ENCODE data around the gene TRAF3.

TRAF3 gene

GRCh38 chr14:102942069-102942468, 164.8 kb downstream of the TRAF3 start:
- H3K4me3 ChIP-seq (ENCODE audit: low read depth, low read length), result no peak overlapping the region
- TF ChIP-seq CTCF (IDR thresholded peaks at IDR 0.05; ENCODE audit: insufficient read depth, low read depth, low read length, missing control alignments), result no peak
- DNase-seq (ENCODE audit: low read depth), result no peak

- H3K4me3 ChIP-seq (ENCODE audit: low read depth, low read length), result no peak overlapping the region
- no peak for TF ChIP-seq CTCF (IDR thresholded peaks at IDR 0.05; ENCODE audit: insufficient read depth, low read depth, low read length, missing control alignments)
- DNase-seq (ENCODE audit: low read depth), result no peak
Measured at GRCh38 chr14:102943454-102943853, 166.2 kb downstream of the TRAF3 start.

GRCh38 chr14:102943979-102944378, 166.7 kb downstream of the TRAF3 start:
- DNase-seq (ENCODE audit: low read depth), result no peak
- no peak for TF ChIP-seq CTCF (IDR thresholded peaks at IDR 0.05; ENCODE audit: insufficient read depth, low read depth, low read length, missing control alignments)
- no peak overlapping the region for H3K4me3 ChIP-seq (ENCODE audit: low read depth, low read length)

- DNase-seq (ENCODE audit: low read depth), result no peak
- H3K4me3 ChIP-seq (ENCODE audit: low read depth, low read length), result no peak overlapping the region
- TF ChIP-seq CTCF (IDR thresholded peaks at IDR 0.05; ENCODE audit: insufficient read depth, low read depth, low read length, missing control alignments), result no peak
Measured at GRCh38 chr14:102944448-102945330, 167.4 kb downstream of the TRAF3 start.

GRCh38 chr14:102945346-102946130, 168.3 kb downstream of the TRAF3 start:
- no peak for TF ChIP-seq CTCF (IDR thresholded peaks at IDR 0.05; ENCODE audit: insufficient read depth, low read depth, low read length, missing control alignments)
- H3K4me3 ChIP-seq (ENCODE audit: low read depth, low read length), result no peak overlapping the region
- no peak for DNase-seq (ENCODE audit: low read depth)

GRCh38 chr14:102947321-102948103, 170.3 kb downstream of the TRAF3 start:
- TF ChIP-seq CTCF (IDR thresholded peaks at IDR 0.05; ENCODE audit: insufficient read depth, low read depth, low read length, missing control alignments), result no peak
- DNase-seq (ENCODE audit: low read depth), result no peak
- H3K4me3 ChIP-seq (ENCODE audit: low read depth, low read length), result no peak overlapping the region
